Natural killer cell (primary cell): ENCODE measurements around the gene SYMPK. TPM values are rescaled to one million over a fixed set of nuclear protein-coding genes. Genes with fewer than 3 reads are reported as not detected.

Experiments
- ATAC-seq, 3 donors: fragments of 150-1000 bp in 2 of 3; fragments of 200-7000 bp in 1 of 3; cut with Tn5 transposase; 1 replicate in 1 of 3; 2 replicates in 2 of 3; pipeline ENCODE4 v1.10.0; 2021; ENCODE audit warnings: mild to moderate bottlenecking in 2 of 3, moderate library complexity in 2 of 3
- DNase-seq, 2 donors: peaks; one replicate each; pipeline versions ENCODE4 v3.0.0 to v3.0.0-alpha.2; 2013 to 2021; ENCODE audit warnings: mixed read lengths in 1 of 2
- H3K27ac ChIP-seq: one replicate; pipeline ENCODE4 v1.5.1; 2013; ENCODE audit warnings: mild to moderate bottlenecking, low read length
- H3K27me3 ChIP-seq: one replicate; pipeline ENCODE4 v1.6.1; 2013; ENCODE audit warnings: low read length; ENCODE audit not compliant: control insufficient read depth, insufficient read depth
- H3K36me3 ChIP-seq: one replicate; pipeline ENCODE4 v1.6.1; 2013; ENCODE audit warnings: low read length; ENCODE audit not compliant: control insufficient read depth, insufficient read depth
- H3K4me1 ChIP-seq: one replicate; pipeline ENCODE4 v1.6.1; 2013; ENCODE audit warnings: low read length; ENCODE audit not compliant: control insufficient read depth, insufficient read depth
- H3K4me3 ChIP-seq: one replicate; pipeline ENCODE4 v1.5.1; 2013; ENCODE audit warnings: low read length
- H3K9me3 ChIP-seq: one replicate; pipeline ENCODE4 v1.6.1; 2013; ENCODE audit warnings: low read length; ENCODE audit not compliant: control insufficient read depth, insufficient read depth
- H3K27ac Mint-ChIP-seq, 2 donors: one replicate each; pipeline ENCODE4 v1.8.0; 2022; ENCODE audit warnings: mild to moderate bottlenecking in 2 of 2, mixed read lengths in 2 of 2, moderate library complexity in 1 of 2
- H3K27me3 Mint-ChIP-seq, 2 donors: one replicate each; pipeline ENCODE4 v1.8.0; 2022; ENCODE audit warnings: low read depth in 2 of 2, mixed read lengths in 2 of 2
- H3K36me3 Mint-ChIP-seq: one replicate; pipeline ENCODE4 v1.8.0; 2022; ENCODE audit warnings: mixed read lengths
- H3K4me1 Mint-ChIP-seq, 2 donors: one replicate each; pipeline ENCODE4 v1.8.0; 2022; ENCODE audit warnings: mixed read lengths in 2 of 2
- H3K4me3 Mint-ChIP-seq: one replicate; pipeline ENCODE4 v1.8.0; 2022; ENCODE audit warnings: mild to moderate bottlenecking, moderate library complexity, mixed read lengths
- H3K9me3 Mint-ChIP-seq, 2 donors: one replicate each; pipeline ENCODE4 v1.8.0; 2022; ENCODE audit warnings: mixed read lengths in 2 of 2
- CTCF ChIP-seq: fragments of 200-600 bp; IDR thresholded peaks from one replicate; pipeline ENCODE4 v1.8.0; 2022; ENCODE audit warnings: antibody characterized with exemption
- WGBS: methylation state at CpG from one replicate; pipeline ENCODE4 v1.1.7; 2013; ENCODE audit warnings: missing lambda C conversion rate; ENCODE audit not compliant: insufficient coverage; 5-methylcytosine and 5-hydroxymethylcytosine counted together
- intact Hi-C: fragments of 100-400 bp; cut with micrococcal nuclease; formaldehyde crosslinking; loops from one replicate; pipeline ENCODE4 v1.14.2; 2022
- total RNA-seq, 4 donors: library from RNA; stranded (reverse); fragments of 120-200 nt in 1 of 4; gene quantifications; one replicate each; pipeline versions ENCODE4 v1.2.3 to v1.2.4, GENCODE V29; 2013 to 2022

Gene SYMPK
- total RNA-seq, 3 donors from 2014 or later (not counting 1 experiment from before 2014, with no cell fraction given) = 86.4 to 94.8 (median 86.7) TPM

- ATAC-seq = no peak
- H3K36me3 ChIP-seq = no peaks in the 10 kb centered on the region
- peaks cover 18% of the 10 kb centered on the region for H3K27me3 ChIP-seq
- no peak overlapping the region for H3K4me3 Mint-ChIP-seq
- H3K27ac ChIP-seq = no peak overlapping the region
- no peak overlapping the region for H3K4me3 ChIP-seq
- H3K9me3 ChIP-seq = no peaks in the 10 kb centered on the region
- H3K27ac Mint-ChIP-seq = no peak overlapping the region
- no peaks in the 10 kb centered on the region for H3K9me3 Mint-ChIP-seq
- intact Hi-C loops = loop anchor here (10.0 kb wide), 2 partner anchors 87 to 237 kb away; partner anchors contain the start of genes FOXA3 and SYMPK
- H3K4me1 ChIP-seq = peaks cover 23% of the 10 kb centered on the region
- DNase-seq = no peak
- no peak for TF ChIP-seq CTCF
- H3K36me3 Mint-ChIP-seq = no peaks in the 10 kb centered on the region
- H3K27me3 Mint-ChIP-seq = peaks cover 9 to 12% of the 10 kb centered on the region in 2 donors
- H3K4me1 Mint-ChIP-seq = peaks cover 21 to 28% of the 10 kb centered on the region in 2 donors
- WGBS = 96% methylated on average over 28 of the region's 28 CpGs
These were observed 84.8 kb downstream of the SYMPK start for GRCh38 chr19:45778010-45778661.

DNA sequence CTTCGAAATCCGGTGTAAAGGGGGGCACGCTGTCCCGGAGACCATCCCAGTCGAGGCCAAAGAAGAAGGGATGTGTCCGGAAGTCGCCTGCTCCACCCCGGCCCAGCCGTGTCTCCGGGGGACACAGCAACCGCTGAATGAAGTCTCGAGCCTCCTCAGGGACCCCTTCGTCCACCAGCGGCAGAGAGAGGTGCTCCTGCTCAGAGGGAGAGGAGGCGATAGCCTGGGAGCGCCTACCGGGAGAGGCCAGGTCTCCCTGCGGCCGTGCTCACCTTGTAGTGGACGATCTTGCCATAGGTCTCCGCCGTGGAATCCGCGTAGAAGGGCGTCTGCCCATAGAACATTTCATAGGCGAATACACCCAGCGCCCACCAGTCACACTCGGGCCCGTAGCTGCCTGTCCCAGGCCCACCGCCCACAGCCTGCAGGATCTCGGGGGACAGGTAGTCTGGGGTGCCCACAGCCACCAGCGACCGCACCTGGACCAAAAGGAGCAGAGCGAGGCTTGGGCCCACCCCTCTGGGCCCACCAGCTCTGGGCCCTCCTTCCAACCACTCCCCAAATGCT lies 85.5 kb downstream of the SYMPK start:
- Mint-ChIP-seq H3K27ac (no peak overlapping the region), H3K9me3 (no peaks in the 10 kb centered on the region), H3K4me1 (peaks cover 21 to 29% of the 10 kb centered on the region in 2 donors), H3K27me3 (peaks cover 9 to 12% of the 10 kb centered on the region in 2 donors), H3K4me3 (no peak overlapping the region), H3K36me3 (no peaks in the 10 kb centered on the region)
- no peak for ATAC-seq
- Histone ChIP-seq H3K36me3 (no peaks in the 10 kb centered on the region), H3K27ac (no peak overlapping the region), H3K4me3 (no peak overlapping the region), H3K27me3 (peaks cover 18% of the 10 kb centered on the region), H3K4me1 (peaks cover 23% of the 10 kb centered on the region), H3K9me3 (no peaks in the 10 kb centered on the region)
- 96% methylated on average over 34 of the region's 34 CpGs for WGBS
- no peak for DNase-seq
- intact Hi-C loops = loop anchor here (10.0 kb wide), 2 partner anchors 87 to 237 kb away; partner anchors contain the start of genes FOXA3 and SYMPK
- TF ChIP-seq CTCF = no peak

DNA sequence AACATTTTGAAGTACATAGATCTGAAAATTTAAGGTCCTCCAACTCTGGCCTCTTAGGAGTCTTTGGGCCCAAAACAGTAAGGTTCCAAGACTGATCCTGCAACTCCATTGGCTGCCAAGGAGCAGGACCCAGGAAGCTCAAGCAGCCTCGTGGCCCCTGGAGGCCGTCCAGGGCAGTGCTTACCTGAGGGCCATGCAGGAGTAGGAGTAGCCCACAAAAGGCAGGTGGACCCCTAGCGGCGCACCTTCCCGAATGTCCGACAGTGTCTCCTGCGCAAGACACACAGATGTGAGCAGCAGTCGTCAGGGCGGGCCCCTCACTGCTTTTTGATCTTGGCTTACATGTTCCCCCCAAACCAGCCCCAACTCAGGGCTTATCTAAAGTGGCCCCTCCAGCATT lies 88.2 kb downstream of the SYMPK start:
- H3K27me3 ChIP-seq = peaks cover 11% of the 10 kb centered on the region
- no peak for ATAC-seq
- H3K4me1 ChIP-seq = peaks cover 31% of the 10 kb centered on the region
- intact Hi-C loops = loop anchor here (10.0 kb wide), 2 partner anchors 90 to 240 kb away; partner anchors contain the start of genes FOXA3 and SYMPK
- H3K9me3 ChIP-seq = no peaks in the 10 kb centered on the region
- H3K27ac ChIP-seq = no peak overlapping the region
- H3K4me3 ChIP-seq = no peak overlapping the region
- peaks cover 20 to 31% of the 10 kb centered on the region in 2 donors for H3K4me1 Mint-ChIP-seq
- 91% methylated on average over 9 of the region's 9 CpGs for WGBS
- H3K27ac Mint-ChIP-seq = no peak overlapping the region
- DNase-seq = no peak
- TF ChIP-seq CTCF = no peak
- H3K36me3 ChIP-seq = no peaks in the 10 kb centered on the region
- no peaks in the 10 kb centered on the region for H3K36me3 Mint-ChIP-seq
- H3K9me3 Mint-ChIP-seq = no peaks in the 10 kb centered on the region
- peaks cover 9% of the 10 kb centered on the region in 2 donors for H3K27me3 Mint-ChIP-seq
- H3K4me3 Mint-ChIP-seq = no peak overlapping the region
